A673 (cell line): ENCODE results near the gene FRMD3.
"Not testable (repeated sequence)": the region's sequence is repeated elsewhere in the genome, so short reads cannot be mapped to it uniquely, and the experiment has no call there.

ENCODE experiments used
- EZH2 ChIP-seq: fragments of 200-600 bp; sonication (generic); IDR thresholded peaks from 2 replicates; pipeline ENCODE4 v1.6.1; 2017; ENCODE audit warnings: borderline replicate concordance, low read depth, mild to moderate bottlenecking, mixed read lengths, antibody characterized with exemption, low read length; ENCODE audit not compliant: poor library complexity, severe bottlenecking
- TF ChIP-seq, protein P1 (sequence below): fragments of 300-800, 200-600 bp; sonication (generic); conservative IDR thresholded peaks from 2 replicates; pipeline ENCODE4 v1.5.1; 2017; ENCODE audit warnings: low read depth, mild to moderate bottlenecking, antibody characterized with exemption, low read length, moderate library complexity, mixed read lengths

- TF ChIP-seq, protein P1, sequence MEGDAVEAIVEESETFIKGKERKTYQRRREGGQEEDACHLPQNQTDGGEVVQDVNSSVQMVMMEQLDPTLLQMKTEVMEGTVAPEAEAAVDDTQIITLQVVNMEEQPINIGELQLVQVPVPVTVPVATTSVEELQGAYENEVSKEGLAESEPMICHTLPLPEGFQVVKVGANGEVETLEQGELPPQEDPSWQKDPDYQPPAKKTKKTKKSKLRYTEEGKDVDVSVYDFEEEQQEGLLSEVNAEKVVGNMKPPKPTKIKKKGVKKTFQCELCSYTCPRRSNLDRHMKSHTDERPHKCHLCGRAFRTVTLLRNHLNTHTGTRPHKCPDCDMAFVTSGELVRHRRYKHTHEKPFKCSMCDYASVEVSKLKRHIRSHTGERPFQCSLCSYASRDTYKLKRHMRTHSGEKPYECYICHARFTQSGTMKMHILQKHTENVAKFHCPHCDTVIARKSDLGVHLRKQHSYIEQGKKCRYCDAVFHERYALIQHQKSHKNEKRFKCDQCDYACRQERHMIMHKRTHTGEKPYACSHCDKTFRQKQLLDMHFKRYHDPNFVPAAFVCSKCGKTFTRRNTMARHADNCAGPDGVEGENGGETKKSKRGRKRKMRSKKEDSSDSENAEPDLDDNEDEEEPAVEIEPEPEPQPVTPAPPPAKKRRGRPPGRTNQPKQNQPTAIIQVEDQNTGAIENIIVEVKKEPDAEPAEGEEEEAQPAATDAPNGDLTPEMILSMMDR, result not testable (repeated sequence)
- not testable (repeated sequence) for TF ChIP-seq EZH2
Measured at GRCh38 chr9:83358493-83358892, 179.7 kb downstream of the FRMD3 start.
